ENCODE data around the gene PCSK1.

- TF ChIP-seq CTCF (IDR thresholded peaks at IDR 0.05; ENCODE audit: borderline replicate concordance, extremely low read depth, low read length, poor library complexity, severe bottlenecking) (no peak), EZH2 (IDR thresholded peaks at IDR 0.05; ENCODE audit: borderline replicate concordance, low read depth, low read length, severe bottlenecking) (no peak)
Measured at GRCh38 chr5:96407436-96407835, 25.6 kb downstream of the PCSK1 start.
